HCT116 (cell line): ENCODE measurements around the gene FHL3. TPM values are rescaled to one million over a fixed set of nuclear protein-coding genes. Genes with fewer than 3 reads are reported as not detected.
A peak's percentile ranks its signal among the peaks of the same experiment; 100 is the strongest.

Source experiments
- ATAC-seq: fragments of 200-7000 bp; cut with Tn5 transposase; 2 replicates; pipeline ENCODE4 v1.9.1; 2020; ENCODE audit warnings: mild to moderate bottlenecking, moderate library complexity
- BruUV-seq: library from RNA; stranded (reverse); fragments of 400-500 nt; replicated peaks from 2 replicates; lab custom pipeline; 2021; lab: Mats Ljungman, UMichigan
- CTCF ChIA-PET: fragments of 300-600 bp; sonication (Branson Sonifier 250); formaldehyde crosslinking; loops from one replicate; lab custom pipeline; 2021; ENCODE audit warnings: antibody characterized with exemption; lab: Charles Lee
- POLR2A ChIA-PET: fragments of 300-600, 350-600 bp; sonication (Branson Sonifier 250); formaldehyde crosslinking; loops from one replicate; lab custom pipeline; 2021; ENCODE audit warnings: antibody characterized with exemption; lab: Charles Lee
- RAD21 ChIA-PET, 2 experiments: fragments of 300-600 bp; sonication (Branson Sonifier 250); formaldehyde crosslinking; loops; one replicate each; lab custom pipeline; 2023; ENCODE audit warnings: low total read pairs in 2 of 2; ENCODE audit not compliant: uncharacterized antibody in 2 of 2, unreplicated experiment in 2 of 2, low non-redundant PET in 1 of 2; lab: Charles Lee
- DNase-seq: peaks from one replicate; pipeline ENCODE4 v3.0.0-alpha.2; 2010; ENCODE audit warnings: low read depth, low spot score
- H2AFZ ChIP-seq: fragments of 200-600 bp; shearing (Covaris generic), sonication (generic); 2 replicates; pipeline ENCODE4 v1.6.1; 2017; ENCODE audit warnings: low read depth, mixed run types, mixed read lengths, antibody characterized with exemption, low read length; ENCODE audit not compliant: poor library complexity, severe bottlenecking
- H3K27ac ChIP-seq: 2 replicates; pipeline ENCODE4 v1.5.1; 2012; ENCODE audit warnings: low read depth, low read length
- H3K27me3 ChIP-seq: fragments of 200-600 bp; sonication (generic); 2 replicates; pipeline ENCODE4 v1.6.1; 2016; ENCODE audit warnings: mixed run types, low read length, mixed read lengths; ENCODE audit not compliant: insufficient read depth
- H3K36me3 ChIP-seq, 2 experiments: fragments of 200-500 bp in 1 of 2; fragments of 200-600 bp in 1 of 2; sonication (Bioruptor generic) in 1 of 2; sonication (generic) in 1 of 2; 2 replicates each; pipeline versions ENCODE4 v1.5.1 to v1.6.1; 2014 to 2016; ENCODE audit warnings: low read length in 2 of 2, inconsistent platforms in 1 of 2, mixed read lengths in 1 of 2, mixed run types in 1 of 2; ENCODE audit not compliant: insufficient read depth in 2 of 2, control insufficient read depth in 1 of 2
- H3K4me1 ChIP-seq, 2 experiments: fragments of 200-600 bp in 1 of 2; sonication (generic) in 1 of 2; 2 replicates each; pipeline versions ENCODE4 v1.5.1 to v1.6.1; 2012 to 2017; ENCODE audit warnings: low read length in 2 of 2, inconsistent platforms in 1 of 2, mild to moderate bottlenecking in 1 of 2, mixed read lengths in 1 of 2, mixed run types in 1 of 2, moderate library complexity in 1 of 2; ENCODE audit not compliant: insufficient read depth in 2 of 2, control insufficient read depth in 1 of 2
- H3K4me2 ChIP-seq: fragments of 200-600 bp; sonication (generic); 2 replicates; pipeline ENCODE4 v1.6.1; 2017; ENCODE audit warnings: mixed run types, low read length, mixed read lengths
- H3K4me3 ChIP-seq, 2 experiments: fragments of 200-600 bp in 1 of 2; sonication (generic) in 1 of 2; replicated peaks in 1 of 2; 2 replicates each; pipeline ENCODE4 v1.5.1; 2011 to 2016; ENCODE audit warnings: low read length in 2 of 2, control low read depth in 1 of 2, low read depth in 1 of 2, mild to moderate bottlenecking in 1 of 2, mixed read lengths in 1 of 2, mixed run types in 1 of 2
- H3K79me2 ChIP-seq: fragments of 200-600 bp; sonication (generic); 2 replicates; pipeline ENCODE4 v1.6.1; 2017; ENCODE audit warnings: mild to moderate bottlenecking, mixed run types, low read length, moderate library complexity, mixed read lengths; ENCODE audit not compliant: insufficient read depth
- H3K9ac ChIP-seq: fragments of 200-600 bp; sonication (generic); 2 replicates; pipeline ENCODE4 v1.6.1; 2016; ENCODE audit warnings: low read length, mixed read lengths
- H3K9me2 ChIP-seq: fragments of 200-600 bp; sonication (generic), shearing (Covaris generic); 2 replicates; pipeline ENCODE4 v1.6.1; 2017; ENCODE audit warnings: mixed run types, mild to moderate bottlenecking, moderate library complexity; ENCODE audit not compliant: insufficient read depth
- H3K9me3 ChIP-seq, 2 experiments: fragments of 200-500 bp in 1 of 2; fragments of 200-600 bp in 1 of 2; sonication (Bioruptor generic) in 1 of 2; sonication (generic) in 1 of 2; 2 replicates each; pipeline ENCODE4 v1.6.1; 2014 to 2017; ENCODE audit warnings: low read length in 2 of 2, mixed read lengths in 2 of 2, inconsistent platforms in 1 of 2, low read depth in 1 of 2, mild to moderate bottlenecking in 1 of 2, mixed run types in 1 of 2, moderate library complexity in 1 of 2; ENCODE audit not compliant: control insufficient read depth in 1 of 2, insufficient read depth in 1 of 2
- H4K20me1 ChIP-seq: fragments of 200-600 bp; sonication (generic), shearing (Covaris generic); 2 replicates; pipeline ENCODE4 v1.6.1; 2017; ENCODE audit warnings: mixed run types, mild to moderate bottlenecking, moderate library complexity; ENCODE audit not compliant: insufficient read depth
- RAD21 ChIP-seq: IDR thresholded peaks from 2 replicates; pipeline ENCODE4 v1.6.1; 2012; ENCODE audit warnings: low read depth, mild to moderate bottlenecking
- REST ChIP-seq: IDR thresholded peaks from 2 replicates; pipeline ENCODE4 v1.6.1; 2012; ENCODE audit warnings: low read depth
- SIN3A ChIP-seq: IDR thresholded peaks from 2 replicates; pipeline ENCODE4 v1.6.1; 2012; ENCODE audit warnings: low read depth
- intact Hi-C: fragments of 100-400 bp; cut with micrococcal nuclease; formaldehyde crosslinking; loops from 2 replicates; pipeline ENCODE4 v1.10.0; 2022
- total RNA-seq: library from RNA; stranded (reverse); gene quantifications from one replicate; pipeline ENCODE4 v1.2.1, GENCODE V29; 2021; ENCODE audit not compliant: unreplicated experiment

Gene FHL3
- total RNA-seq, 1 experiment from 2014 or later = 22.5 TPM

GRCh38 chr1:37947364-37947763 is 58.0 kb downstream of the FHL3 start:
- no peaks in the 10 kb centered on the region for H3K9me2 ChIP-seq
- peak overlapping the region; percentile 73 to 77 for H3K4me3 ChIP-seq
- intact Hi-C loops = no loop called here
- no peak overlapping the region for H3K9ac ChIP-seq
- CTCF ChIA-PET = no interaction called here
- ATAC-seq (no peak), DNase-seq (no peak)
- H3K27me3 ChIP-seq = no peaks in the 10 kb centered on the region
- no peaks in the 10 kb centered on the region for H3K79me2 ChIP-seq
- no peak overlapping the region for H2AFZ ChIP-seq
- POLR2A ChIA-PET = interaction anchor here (0.9 kb wide), 1 partner anchor 9 kb away, joined by 3 read pairs; no protein-coding TSS in a partner anchor
- no peaks in the 10 kb centered on the region for H3K36me3 ChIP-seq
- peak overlapping the region; percentile 56 for H3K27ac ChIP-seq
- BruUV-seq = no TSS peak
- H3K4me1 ChIP-seq = peaks cover 9 to 41% of the 10 kb centered on the region in 2 experiments; a peak in 3 of 4 replicates
- RAD21 ChIA-PET = no interaction called here
- no peaks in the 10 kb centered on the region for H3K9me3 ChIP-seq
- H3K4me2 ChIP-seq = peak overlapping the region; percentile 83
- no peak for TF ChIP-seq RAD21
- no peak for TF ChIP-seq REST
- TF ChIP-seq SIN3A = no peak
- H4K20me1 ChIP-seq = no peaks in the 10 kb centered on the region

Other genes starting within 250 kb of the FHL3 start
- 6.5 TPM for gene EPHA10, start 240.4 kb downstream of the FHL3 start, total RNA-seq
- 17.3 TPM for gene MANEAL, start 211.7 kb downstream of the FHL3 start, total RNA-seq
- 34.2 TPM for gene C1orf122, start 197.7 kb downstream of the FHL3 start, total RNA-seq
- 41.4 TPM for gene YRDC, start 197.3 kb downstream of the FHL3 start, total RNA-seq
- gene MTF1, start 145.9 kb downstream of the FHL3 start, total RNA-seq = 21.2 TPM
- 20.8 TPM for gene INPP5B, start 58.5 kb downstream of the FHL3 start, total RNA-seq
- gene SF3A3, start 15.5 kb downstream of the FHL3 start, total RNA-seq = 74.4 TPM
- 47.5 TPM for gene UTP11, start 7.2 kb upstream of the FHL3 start, total RNA-seq
- gene POU3F1, start 41.3 kb upstream of the FHL3 start, total RNA-seq = not detected